ENCODE measurements around the gene MAST4.
"Not testable (repeated sequence)": the region's sequence is repeated elsewhere in the genome, so short reads cannot be mapped to it uniquely, and the experiment has no call there.

Gene MAST4

DNA sequence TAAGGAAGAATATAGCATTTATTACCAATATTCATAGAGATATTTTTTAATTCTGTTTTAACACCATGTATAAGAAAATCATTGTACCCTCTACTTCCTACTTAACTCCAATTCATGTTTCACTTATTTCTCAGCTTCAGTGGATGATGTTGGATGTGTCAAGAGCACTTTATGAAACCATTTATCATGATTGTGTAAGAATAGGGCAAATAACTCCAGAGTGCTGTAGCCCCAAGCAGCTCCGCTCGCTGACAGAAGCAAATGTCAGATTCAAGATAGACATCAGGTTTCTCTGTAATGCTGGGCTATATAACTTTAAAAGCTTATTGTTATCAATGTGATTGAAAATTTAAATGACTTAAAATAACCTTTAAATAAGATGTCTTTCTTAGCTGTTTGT, 50.4 kb downstream of the MAST4 start:
- no peak for DNase-seq (ENCODE audit: low read depth)

DNA sequence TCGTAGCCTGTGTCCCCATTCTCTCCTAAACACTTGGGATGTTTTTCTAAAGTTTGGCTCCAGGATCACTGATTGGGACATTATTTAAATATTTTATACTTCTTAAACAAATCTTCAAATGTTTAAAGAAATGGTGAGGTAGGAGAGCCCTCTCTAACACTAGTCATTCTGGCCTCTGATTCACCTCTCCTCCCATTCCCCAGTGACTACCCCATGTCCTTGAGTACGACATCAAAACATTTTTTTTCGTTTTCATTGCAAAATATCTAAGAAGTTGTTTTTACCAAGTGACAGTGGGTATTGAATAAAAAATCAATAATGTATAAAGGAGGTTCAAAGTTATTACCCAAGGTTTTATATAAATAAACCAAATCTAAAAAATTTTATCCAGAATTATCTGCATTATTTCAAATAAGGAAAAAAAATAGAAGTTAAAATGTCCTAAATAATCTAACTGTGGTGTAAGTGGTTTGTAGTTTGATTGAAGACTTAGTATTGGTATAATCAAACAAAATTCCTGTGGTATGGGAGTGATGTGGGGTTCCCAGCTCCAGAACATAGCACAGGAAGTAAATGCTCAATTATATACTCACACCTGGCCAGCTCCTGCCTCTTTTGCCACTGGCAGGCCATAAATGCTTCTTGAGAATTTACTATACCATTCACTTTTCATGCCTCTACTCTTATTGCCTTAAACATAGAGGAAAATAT, 51.1 kb downstream of the MAST4 start:
- DNase-seq (ENCODE audit: low read depth): no peak

DNA sequence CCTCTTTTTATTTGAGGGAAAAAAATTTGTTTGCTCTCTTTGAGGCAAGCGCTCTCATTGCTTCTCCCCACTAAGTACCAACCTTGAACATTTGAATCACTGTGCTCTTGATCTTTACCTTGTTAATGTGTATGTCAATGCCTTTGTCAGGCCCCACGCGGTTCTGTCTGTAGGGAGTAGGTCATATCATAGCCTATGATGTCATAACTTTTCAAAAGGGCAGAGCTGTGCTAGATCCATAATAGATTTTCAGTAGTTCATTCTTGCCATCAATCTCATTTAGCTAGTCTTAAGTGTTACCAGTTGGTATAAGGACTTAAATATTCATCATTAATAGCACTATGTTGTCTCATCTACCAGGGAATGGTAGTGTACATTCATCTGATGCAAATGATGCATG, 56.6 kb downstream of the MAST4 start:
- DNase-seq (ENCODE audit: low read depth): no peak

DNA sequence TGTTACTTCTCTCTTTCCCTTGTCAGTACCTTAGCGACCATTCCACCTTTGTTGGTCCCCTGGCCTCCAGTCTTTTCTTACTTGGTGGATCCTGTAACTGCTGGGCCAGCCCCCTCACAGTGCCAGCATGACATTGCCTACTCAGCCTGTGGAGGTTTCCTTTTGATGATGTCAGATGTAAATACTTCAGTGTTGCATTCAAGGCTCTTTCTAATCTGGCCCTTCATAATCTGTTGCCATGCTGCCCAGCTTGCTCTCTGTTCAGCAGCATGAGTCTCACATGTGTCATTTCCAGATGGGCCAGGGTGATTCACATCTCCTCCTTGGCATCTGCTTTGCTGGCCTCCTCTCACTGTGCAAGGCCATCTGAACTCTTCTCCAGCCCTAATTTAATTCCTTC, 57.1 kb downstream of the MAST4 start:
- DNase-seq (ENCODE audit: low read depth): no peak

DNA sequence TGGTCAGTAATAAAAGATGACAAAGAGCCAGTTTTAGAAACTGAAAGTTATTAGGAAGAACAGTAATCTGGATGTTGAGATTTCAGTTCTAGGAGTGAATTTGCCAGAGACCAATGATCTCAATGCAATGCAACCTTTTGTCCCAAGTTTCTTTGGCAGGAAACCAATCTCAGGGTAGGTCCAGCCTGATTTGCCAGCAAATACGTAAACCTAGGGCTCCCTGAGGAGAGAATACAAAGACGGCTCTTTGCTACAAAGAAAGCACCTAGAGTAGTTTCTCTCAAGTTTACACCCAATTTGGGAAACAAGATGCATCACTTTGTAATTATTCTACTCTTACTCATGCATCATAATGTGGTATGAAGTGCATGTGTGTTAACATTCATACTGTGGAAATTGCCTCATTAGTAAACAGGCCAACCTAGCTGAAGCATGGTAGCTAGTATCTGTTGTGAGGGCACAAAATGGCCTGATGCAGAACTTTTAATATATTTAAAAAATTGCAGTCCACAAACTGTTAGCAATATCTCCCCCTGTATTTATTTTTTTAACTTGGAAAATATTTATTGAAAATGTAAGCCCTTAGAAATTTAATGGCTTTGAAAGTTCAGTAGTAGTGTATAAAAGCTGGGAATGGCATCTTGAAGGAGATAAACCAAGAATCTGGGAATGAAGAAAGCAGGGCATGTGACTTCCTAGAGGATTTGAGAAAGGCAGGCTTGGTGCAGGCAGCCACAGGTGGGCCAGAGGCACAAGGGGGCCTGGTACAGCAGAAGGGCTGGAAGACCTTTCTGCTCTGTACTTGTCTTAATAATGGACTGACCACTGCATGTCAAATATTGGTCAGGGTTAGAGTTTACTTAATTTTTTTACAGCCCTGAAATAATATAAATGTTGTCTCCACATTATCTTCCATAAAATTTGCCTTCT, 59.5 kb downstream of the MAST4 start:
- no peak for DNase-seq (ENCODE audit: low read depth)

DNA sequence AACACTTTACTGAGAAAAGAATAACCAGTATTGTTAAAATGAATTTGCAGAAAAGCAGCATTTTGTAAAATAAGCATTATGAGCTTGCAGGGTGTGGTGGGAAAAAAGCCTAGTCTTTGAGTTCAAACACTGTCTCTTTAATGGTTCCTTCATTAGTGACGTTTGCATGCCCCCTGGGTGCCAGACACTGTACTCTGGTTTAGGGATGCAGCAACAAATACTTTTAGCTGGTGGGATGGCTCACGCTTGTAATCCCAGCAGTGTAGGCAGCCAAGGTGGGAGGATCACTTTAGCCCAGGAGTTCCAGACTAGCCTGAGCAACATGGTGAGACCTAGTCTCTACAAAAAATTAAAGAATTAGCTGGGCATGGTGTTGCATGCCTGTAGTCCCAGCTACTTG, 62.3 kb downstream of the MAST4 start:
- no peak for DNase-seq (ENCODE audit: low read depth)

DNA sequence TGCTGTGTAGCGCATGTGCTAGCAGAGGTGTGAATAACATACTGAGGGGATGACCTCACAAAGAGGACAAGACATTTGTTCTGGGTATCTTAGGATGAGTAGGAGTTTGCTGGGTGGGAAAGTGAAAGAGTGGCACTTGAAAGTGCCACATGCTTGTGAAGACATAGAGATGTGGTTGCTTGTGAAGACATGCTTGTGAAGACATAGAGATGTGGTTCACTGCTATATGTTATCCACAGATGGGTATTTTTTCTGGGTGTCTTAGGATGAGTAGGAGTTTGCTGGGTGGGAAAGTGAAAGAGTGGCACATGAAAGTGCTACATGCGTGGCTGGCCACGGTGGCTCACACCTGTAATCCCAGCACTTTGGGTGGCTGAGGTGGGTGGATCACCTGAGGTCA, 63.6 kb downstream of the MAST4 start:
- no peak for DNase-seq (ENCODE audit: low read depth)

DNA sequence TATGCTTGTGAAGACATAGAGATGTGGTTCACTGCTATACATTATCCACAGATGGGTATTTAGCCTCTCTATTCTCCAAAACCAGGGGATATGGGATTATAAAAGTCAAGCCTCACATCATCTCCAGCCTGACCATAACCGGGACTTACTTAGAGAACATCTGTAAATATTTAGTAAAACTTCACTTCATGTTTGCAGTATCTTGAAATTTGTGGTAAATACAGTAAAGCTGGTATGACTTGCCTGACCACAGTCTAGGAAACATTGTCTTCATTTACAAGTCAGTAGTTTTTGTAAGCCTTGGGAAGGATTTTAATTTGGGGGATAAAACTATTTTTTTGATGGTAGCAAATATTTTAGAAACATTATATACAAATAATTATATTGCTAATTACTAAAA, 64.2 kb downstream of the MAST4 start:
- no peak for DNase-seq (ENCODE audit: low read depth)

DNA sequence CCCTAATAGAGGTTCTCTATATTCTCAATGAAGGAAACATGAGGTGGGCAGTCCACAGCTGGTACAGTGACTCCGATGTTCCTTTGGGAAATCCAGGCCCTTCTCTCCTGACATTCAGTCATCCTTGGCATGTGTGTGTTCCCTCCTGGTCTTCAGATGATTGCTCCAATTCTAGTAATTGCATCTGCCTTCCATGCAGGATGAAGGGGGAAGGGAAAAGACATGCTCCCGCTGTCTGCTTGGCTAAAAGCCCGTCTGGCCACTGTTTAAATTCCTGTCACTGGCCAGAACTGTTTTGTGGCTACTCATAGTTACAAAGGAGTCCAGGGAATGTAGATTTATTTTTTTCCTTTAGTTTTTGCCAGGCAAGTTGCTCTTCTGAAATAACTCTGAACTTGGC, 65.0 kb downstream of the MAST4 start:
- no peak for DNase-seq (ENCODE audit: low read depth)

DNA sequence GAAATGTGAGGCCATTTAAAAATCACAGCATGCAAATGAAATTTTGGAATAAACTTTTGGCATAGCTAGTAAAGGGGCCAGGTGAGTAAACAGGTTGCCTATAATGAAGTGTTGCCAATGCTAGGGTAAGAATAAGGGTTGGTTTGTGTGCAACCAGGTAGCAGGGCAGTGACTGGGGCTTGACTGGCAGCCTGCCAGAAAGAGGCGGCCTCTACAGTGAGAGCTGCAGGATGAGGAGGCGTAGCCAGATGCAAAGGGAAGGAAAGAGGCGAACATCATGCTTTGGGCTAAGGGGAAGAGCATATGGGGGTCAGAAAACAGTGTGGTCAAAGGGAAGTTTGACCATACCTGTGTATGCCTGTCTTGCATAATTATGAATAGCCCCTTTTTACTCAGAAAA, 70.6 kb downstream of the MAST4 start:
- no peak for DNase-seq (ENCODE audit: low read depth)

DNA sequence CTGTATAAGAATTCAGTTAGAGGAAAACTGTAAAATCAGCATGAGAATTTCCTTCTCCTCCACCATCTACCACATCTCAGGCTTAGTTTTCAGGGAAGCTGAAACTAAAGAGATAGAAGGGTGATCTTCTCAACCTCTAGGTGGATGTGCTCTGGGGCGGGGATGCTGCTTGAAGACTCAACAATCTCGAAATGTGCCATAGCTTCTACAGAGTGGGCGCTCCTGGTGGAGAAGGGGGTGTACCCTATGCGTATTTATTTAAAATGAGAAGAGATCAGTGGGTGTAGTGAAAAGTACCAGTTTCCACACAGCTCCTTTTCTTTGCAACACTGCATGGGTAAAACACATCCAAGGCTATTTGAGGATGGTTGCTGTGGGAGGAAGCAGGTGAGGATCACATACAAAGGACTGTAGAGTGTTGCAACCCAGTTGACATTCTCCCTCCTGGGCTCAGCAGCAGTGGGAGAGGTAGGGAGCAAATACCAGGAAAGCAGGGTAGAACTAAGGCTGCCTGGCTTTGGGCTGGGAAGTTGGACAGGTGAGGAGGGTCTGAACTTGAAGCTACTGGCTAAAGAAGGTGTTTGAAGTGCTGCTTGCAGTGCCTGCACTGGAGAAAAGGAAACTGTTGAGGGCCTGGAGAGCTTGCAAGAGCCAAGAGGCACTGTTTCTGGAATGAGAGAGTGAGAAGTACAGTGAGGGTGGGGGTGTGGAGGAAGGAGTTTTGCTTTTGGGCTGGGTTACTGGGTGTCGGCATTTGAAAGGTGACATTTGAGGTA, 73.1 kb downstream of the MAST4 start:
- DNase-seq (ENCODE audit: low read depth): no peak

DNA sequence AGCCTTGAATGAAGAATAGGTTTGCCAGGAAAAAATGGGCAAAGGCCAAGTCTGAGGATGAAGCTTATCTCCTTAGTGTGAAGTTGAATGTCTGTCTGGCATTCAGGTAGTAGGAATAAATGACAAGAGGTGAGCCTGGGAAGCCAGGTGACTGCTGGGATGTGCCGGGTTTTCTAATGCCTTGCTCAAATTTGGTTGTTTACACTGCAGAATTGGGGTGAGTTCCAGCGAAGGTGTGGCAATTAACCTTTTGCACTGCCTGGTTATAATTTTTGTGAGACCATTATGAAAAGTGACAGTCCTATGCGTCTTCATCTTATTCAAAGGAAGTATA, 73.6 kb downstream of the MAST4 start:
- no peak for DNase-seq (ENCODE audit: low read depth)

DNA sequence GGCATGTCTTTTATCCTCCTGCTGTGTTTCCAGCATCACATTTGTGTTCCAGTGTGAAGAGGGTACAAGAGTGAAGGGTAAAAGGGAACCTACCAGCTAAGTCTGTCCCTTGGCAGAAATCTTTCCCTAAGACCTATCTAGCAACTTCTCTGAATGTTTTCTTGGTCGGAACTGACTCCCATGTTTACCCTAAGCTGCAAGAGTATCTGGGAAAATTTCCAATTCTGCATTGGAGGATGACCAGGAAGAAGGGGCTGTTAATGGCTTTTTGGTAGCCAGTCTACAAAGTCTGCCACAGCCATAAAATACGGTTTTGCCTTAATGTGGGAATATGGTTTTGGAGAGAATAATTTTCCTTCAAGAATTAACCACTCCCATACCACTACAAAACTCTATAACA, 75.1 kb downstream of the MAST4 start:
- no peak for DNase-seq (ENCODE audit: low read depth)

DNA sequence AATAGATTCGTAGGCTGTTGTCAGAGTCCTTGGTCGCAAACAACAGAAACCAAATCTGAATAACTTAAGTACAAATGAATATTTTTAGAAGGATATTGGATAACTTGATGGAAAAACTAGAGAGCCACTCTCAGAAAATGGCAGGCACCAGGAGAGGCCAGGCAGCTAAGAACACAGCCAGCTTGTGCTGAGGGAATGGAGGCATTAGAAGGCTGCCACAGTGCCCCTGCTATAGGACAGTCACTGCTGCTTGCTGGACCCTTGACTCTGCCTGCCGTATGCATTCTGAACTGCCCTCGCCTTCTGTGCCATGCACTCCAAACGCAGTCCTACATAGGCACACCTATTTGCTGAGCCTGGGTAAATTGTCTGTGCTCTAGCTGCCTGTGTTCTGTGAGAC, 78.6 kb downstream of the MAST4 start:
- no peak for DNase-seq (ENCODE audit: low read depth)

DNA sequence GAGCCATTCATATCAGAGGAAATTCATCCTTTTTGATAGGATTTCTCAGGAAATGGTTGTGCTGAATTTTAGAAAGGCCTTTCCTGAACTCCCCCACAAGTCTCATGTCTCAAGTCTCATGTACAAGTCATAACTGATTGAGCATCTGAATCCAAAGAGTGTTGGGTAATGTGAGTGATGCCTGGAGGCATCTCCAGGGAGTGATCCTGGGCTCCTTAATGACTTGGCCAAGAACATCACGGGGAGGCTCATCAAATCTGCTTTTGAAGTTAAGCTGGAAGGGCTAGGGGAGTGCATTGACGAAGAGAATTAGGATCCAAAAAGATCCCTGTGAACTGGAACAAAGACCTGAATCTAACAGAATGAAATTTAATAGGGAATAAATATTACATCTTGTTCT, 79.2 kb downstream of the MAST4 start:
- DNase-seq (ENCODE audit: low read depth): no peak

DNA sequence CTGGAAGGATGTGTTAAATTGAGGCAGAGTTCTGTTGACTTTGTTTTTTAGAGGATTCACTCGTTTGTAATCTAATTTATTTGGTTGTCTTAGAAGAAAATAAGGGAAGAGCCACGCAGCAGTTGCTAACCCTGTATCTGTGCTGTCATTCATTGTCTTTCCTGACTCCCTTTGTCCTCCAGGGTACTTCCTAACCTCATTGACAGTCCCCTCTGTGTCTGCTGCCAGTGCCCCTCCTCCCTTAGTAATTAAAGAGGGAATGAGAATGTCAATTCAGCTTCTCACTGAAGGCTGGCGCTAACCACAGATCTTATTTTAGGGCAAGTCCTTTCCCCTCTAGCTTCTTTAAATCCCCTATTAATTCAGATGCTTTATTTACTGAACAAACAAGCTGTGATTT, 84.0 kb downstream of the MAST4 start:
- DNase-seq (ENCODE audit: low read depth): no peak

DNA sequence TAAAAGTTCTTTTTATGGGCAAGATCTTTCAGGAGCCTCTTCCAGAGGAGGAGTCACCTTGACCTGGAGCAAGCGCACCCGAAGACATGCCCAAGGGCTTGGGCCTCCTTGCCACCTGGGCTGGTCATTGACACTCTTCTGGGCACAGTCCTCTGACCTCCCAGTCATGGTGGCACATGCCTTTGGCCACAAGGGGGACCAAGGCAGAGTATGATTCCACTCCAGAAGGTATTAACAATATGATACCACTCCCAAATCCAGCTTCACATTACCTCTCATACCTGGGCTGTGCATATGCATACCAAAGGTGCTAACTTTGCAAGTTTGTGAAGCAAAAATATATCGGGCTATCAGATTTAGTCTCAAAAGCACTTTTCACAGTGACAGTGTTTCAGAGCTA, 84.6 kb downstream of the MAST4 start:
- no peak for DNase-seq (ENCODE audit: low read depth)

DNA sequence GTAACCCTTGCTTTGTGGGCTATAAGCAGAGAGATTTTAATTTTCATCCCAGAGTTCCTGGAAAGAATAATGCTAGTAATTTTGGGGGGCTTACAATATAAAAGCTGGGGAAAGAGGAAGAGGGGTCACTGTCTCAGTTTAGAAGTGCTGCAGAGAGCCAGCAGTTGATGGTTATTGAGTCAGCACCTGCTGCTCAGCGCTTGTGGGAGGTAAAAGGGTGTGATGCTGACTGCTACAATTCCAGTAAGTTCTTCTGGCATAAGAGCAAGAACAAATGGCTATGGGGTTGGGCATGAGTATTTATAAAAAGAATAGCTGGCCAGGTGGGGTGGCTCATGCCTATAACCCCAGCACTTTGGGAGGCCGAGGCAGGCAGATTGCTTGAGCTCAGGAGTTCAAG, 88.5 kb downstream of the MAST4 start:
- DNase-seq (ENCODE audit: low read depth): no peak

DNA sequence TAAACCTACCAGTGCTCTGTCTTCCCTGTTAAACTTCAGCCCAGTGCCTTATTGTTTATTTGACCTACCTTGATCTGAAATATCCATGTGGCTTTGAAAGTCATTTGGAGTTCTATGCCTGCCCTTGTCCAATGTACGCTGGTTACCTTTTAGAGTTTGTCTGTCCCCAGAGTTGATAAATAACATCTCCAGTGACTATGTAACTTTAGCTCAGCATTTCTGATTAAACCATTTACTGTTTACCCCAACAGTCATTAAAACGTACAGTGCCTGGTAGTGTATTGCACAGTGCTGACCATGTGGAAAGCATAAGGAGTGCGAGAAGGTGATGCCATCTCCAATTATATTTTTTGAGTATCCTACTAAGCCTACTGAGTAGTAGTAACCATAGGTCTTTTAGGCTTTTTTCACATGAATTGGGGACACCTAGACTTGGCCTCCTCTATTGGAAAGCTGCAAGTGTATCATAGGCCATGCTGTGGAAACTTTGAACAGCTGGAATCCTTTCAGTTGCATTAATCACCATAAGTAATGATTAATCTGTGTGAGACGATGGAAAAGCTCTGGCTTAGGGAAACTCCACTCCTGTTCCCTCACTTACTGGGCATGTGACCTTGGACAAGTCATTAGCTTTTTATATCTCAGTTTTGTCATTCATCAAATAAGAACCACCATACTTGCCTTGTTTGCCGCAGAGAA, 93.5 kb downstream of the MAST4 start:
- no peak for DNase-seq (ENCODE audit: low read depth)

DNA sequence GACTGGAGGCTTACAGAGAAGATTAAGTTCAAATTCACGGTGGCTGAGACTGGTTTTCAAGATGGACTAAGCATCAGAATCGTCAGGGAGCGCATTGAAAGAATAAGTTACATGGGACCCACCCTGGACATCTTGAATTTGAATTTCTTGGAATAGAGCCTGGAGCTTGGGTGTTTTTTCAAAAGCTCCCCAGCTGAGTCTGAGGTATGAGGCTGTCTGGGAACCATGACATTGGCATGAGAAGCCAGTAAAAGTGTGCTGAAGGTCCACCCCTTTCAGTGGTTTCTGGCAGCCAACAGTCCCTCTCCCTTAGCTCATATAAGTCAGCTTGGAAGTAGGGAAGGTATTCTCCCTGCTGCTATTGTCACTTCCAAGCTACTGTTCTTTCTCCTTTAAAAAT, 97.8 kb downstream of the MAST4 start:
- no peak for DNase-seq (ENCODE audit: low read depth)

DNA sequence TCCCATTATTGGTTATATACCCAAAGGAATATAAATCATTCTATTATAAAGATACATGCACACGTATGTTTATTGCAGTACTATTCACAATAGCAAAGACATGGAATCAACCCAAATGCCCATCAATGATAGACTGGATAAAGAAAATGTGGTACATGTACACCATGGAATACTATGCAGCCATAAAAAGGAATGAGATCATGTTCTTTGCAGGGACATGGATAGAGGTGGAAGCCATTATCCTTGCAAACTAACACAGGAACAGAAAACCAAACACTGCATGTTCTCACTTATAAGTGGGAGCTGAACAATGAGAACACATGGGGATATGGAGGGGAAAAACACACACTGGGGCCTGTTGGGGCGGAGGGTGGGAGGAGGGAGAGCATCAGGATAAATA, 99.6 kb downstream of the MAST4 start:
- DNase-seq (ENCODE audit: low read depth): not testable (repeated sequence)

DNA sequence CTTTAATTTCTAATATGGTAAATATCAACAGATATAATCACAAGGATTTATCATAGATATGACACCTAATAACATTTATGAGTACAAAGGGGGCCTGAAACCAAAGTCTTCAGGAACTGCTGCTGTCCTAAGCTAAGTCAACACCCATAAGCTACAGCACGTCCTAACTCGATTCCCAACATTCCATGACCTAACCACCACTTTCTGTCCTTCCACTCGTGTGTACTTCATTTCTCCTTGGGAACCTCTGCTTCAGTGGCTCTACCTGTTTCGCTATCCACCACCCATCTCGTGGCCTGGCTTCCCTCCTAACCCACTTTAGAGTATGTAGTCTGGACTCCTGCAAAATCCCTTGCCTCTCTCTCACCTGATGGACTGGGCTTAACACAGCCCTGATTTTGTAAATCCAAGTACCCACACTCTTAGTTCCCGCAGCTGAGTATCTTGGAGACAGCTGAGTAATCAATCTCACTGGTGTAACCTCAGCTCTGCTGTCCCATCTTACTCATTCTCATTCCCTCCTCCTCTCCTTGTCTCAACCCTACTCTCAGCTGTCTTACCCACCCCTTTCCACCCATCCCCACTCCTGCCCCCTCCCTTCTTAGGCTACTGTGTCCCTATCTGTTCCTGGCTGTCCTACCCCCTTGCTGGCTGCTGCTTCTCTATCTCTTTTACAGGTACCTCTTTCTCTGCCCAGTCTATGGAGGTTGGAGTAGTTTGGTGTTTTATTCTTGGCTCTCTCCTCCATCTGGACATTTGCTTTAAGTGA, 101.8 kb downstream of the MAST4 start:
- DNase-seq (ENCODE audit: low read depth): no peak
